Measurements from ENCODE around the gene NRBP1. TPM values are rescaled to one million over a fixed set of nuclear protein-coding genes. Genes with fewer than 3 reads are reported as not detected.

NRBP1 gene
- total and polyA plus RNA-seq, 9 donors, result 50.8 to 169 (median 90.0) TPM

GRCh38 chr2:27427863-27428212 lies 593 bp upstream of the NRBP1 start:
- DNase-seq, result no peak
- no peak for TF ChIP-seq CTCF (IDR thresholded peaks at IDR 0.05)
- TF ChIP-seq POLR2A (IDR thresholded peaks at IDR 0.05), result no peak
- TF ChIP-seq EP300 (IDR thresholded peaks at IDR 0.05), result no peak
- Histone ChIP-seq H3K4me1 (ENCODE audit: insufficient read depth) (peaks cover 8% of the 10 kb centered on the region), H3K36me3 (no peaks in the 10 kb centered on the region), H3K27ac (peak overlapping the region; percentile 93 to 97), H3K4me3 (peak overlapping the region; percentile 98), H3K9me3 (no peaks in the 10 kb centered on the region), H3K27me3 (no peaks in the 10 kb centered on the region)
- WGBS, 3 donors, result 4 to 7% (median 5%) methylated on average over 7 of the region's 7 CpGs
- intact Hi-C loops (cut with DNase I), result loop anchor here in 1 of 4 donors (10.0 kb wide), 1 partner anchor 53 kb away; the partner anchor contains the start of genes EIF2B4 and SNX17

GRCh38 chr2:27428978-27429541 lies 629 bp downstream of the NRBP1 start:
- H3K4me3 ChIP-seq, result peak overlapping the region; percentile 98
- intact Hi-C loops (cut with DNase I), result loop anchor here in 1 of 4 donors (10.0 kb wide), 1 partner anchor 54 kb away; the partner anchor contains the start of genes EIF2B4 and SNX17
- H3K27ac ChIP-seq, result peak overlapping the region; percentile 93 to 97
- DNase-seq, result peak; percentile 78 to 87 (median 80)
- WGBS, 3 donors, result 0 to 1% (median 1%) methylated on average over 22 to 51 of the region's 51 CpGs
- H3K9me3 ChIP-seq, result no peaks in the 10 kb centered on the region
- H3K4me1 ChIP-seq (ENCODE audit: insufficient read depth), result peaks cover 8% of the 10 kb centered on the region
- H3K36me3 ChIP-seq, result no peaks in the 10 kb centered on the region
- TF ChIP-seq POLR2A (IDR thresholded peaks at IDR 0.05) (no peak), CTCF (IDR thresholded peaks at IDR 0.05) (no peak), EP300 (IDR thresholded peaks at IDR 0.05) (no peak)
- no peaks in the 10 kb centered on the region for H3K27me3 ChIP-seq

GRCh38 chr2:27431395-27431794 lies 3.0 kb downstream of the NRBP1 start:
- no peak overlapping the region for H3K27ac ChIP-seq

GRCh38 chr2:27435628-27436027 lies 7.2 kb downstream of the NRBP1 start:
- intact Hi-C loops (cut with DNase I), result no loop called here
- peaks cover 3% of the 10 kb centered on the region for H3K4me1 ChIP-seq (ENCODE audit: insufficient read depth)
- TF ChIP-seq POLR2A (IDR thresholded peaks at IDR 0.05), result no peak
- TF ChIP-seq CTCF (IDR thresholded peaks at IDR 0.05), result no peak
- TF ChIP-seq EP300 (IDR thresholded peaks at IDR 0.05), result no peak
- 81 to 89% (median 84%) methylated on average over 6 of the region's 6 CpGs for WGBS, 3 donors
- H3K36me3 ChIP-seq, result no peaks in the 10 kb centered on the region
- no peaks in the 10 kb centered on the region for H3K9me3 ChIP-seq
- DNase-seq, result peak in 1 of 5 donors; percentile 13
- H3K4me3 ChIP-seq, result no peak overlapping the region
- H3K27me3 ChIP-seq, result no peaks in the 10 kb centered on the region
- H3K27ac ChIP-seq, result no peak overlapping the region

More at GRCh38 chr2:27431395-27431794, 3.0 kb downstream of the NRBP1 start:
- no peak for TF ChIP-seq EP300 (IDR thresholded peaks at IDR 0.05)
- no peak for TF ChIP-seq POLR2A (IDR thresholded peaks at IDR 0.05)
- TF ChIP-seq CTCF (IDR thresholded peaks at IDR 0.05), result no peak
- H3K36me3 ChIP-seq, result no peaks in the 10 kb centered on the region
- no peak overlapping the region for H3K4me3 ChIP-seq
- H3K9me3 ChIP-seq, result no peaks in the 10 kb centered on the region
- intact Hi-C loops (cut with DNase I), result no loop called here
- peaks cover 8% of the 10 kb centered on the region for H3K4me1 ChIP-seq (ENCODE audit: insufficient read depth)
- no peaks in the 10 kb centered on the region for H3K27me3 ChIP-seq
- DNase-seq, result no peak

All from ovary (tissue), 9 donors.